Keratinocyte (primary cell): ENCODE data around the gene CFAP57.
"Not testable (repeated sequence)": the region's sequence is repeated elsewhere in the genome, so short reads cannot be mapped to it uniquely, and the experiment has no call there.

Experiments used
- CTCF ChIP-seq, 3 experiments: IDR thresholded peaks in 1 of 3; conservative IDR thresholded peaks in 1 of 3; optimal IDR thresholded peaks in 1 of 3; 2 replicates in 2 of 3; 3 replicates in 1 of 3; pipeline versions ENCODE3 to v1.5.1; 2011; ENCODE audit warnings: low read length in 3 of 3, mild to moderate bottlenecking in 3 of 3, moderate library complexity in 2 of 3, control low read depth in 1 of 3, inconsistent platforms in 1 of 3; ENCODE audit not compliant: insufficient read depth in 2 of 3; ENCODE audit errors: extremely low read depth in 1 of 3
- EZH2 ChIP-seq: IDR thresholded peaks from one replicate; pipeline ENCODE4 v1.6.1; 2012; ENCODE audit warnings: inconsistent platforms, mild to moderate bottlenecking, low read length, moderate library complexity

- TF ChIP-seq EZH2; CTCF (optimal IDR thresholded peaks at IDR 0.05 in 1 of 3, IDR thresholded peaks at IDR 0.05 in 1 of 3, conservative IDR thresholded peaks at IDR 0.05 in 1 of 3; ENCODE audit: extremely low read depth in 1 of 3, insufficient read depth in 2 of 3, low read length in 3 of 3): not testable (repeated sequence)
These were observed 32.8 kb upstream of the CFAP57 start for GRCh38 chr1:43139295-43139694.
